Heart right ventricle (tissue), 16 donors: ENCODE measurements around the gene CACNA1C. TPM values are rescaled to one million over a fixed set of nuclear protein-coding genes. Genes with fewer than 3 reads are reported as not detected.
A peak's percentile ranks its signal among the peaks of the same experiment; 100 is the strongest.

Experiments
- ATAC-seq, 8 donors: fragments of 200-7000 bp; cut with Tn5 transposase; one replicate each; pipeline ENCODE4 v1.9.1; 2020; ENCODE audit warnings: mild to moderate bottlenecking in 8 of 8, moderate library complexity in 8 of 8, moderate number of reproducible peaks in 1 of 8
- DNase-seq, 2 donors: peaks; one replicate each; pipeline ENCODE4 v3.0.0-alpha.2; 2020
- H3K27ac ChIP-seq, 10 donors: fragments of 200-600 bp; sonication (generic) in 2 of 10; one replicate each; pipeline versions ENCODE4 v1.5.0 to v1.8.0; 2020 to 2022; ENCODE audit warnings: mild to moderate bottlenecking in 3 of 10
- H3K27me3 ChIP-seq, 7 donors: fragments of 200-600 bp; one replicate each; pipeline ENCODE4 v1.8.0; 2021 to 2022; ENCODE audit warnings: mild to moderate bottlenecking in 2 of 7
- H3K36me3 ChIP-seq, 9 donors: fragments of 200-600 bp; sonication (generic) in 1 of 9; one replicate each; pipeline versions ENCODE4 v1.5.0 to v1.8.0; 2020 to 2022; ENCODE audit warnings: mild to moderate bottlenecking in 2 of 9
- H3K4me1 ChIP-seq, 9 donors: fragments of 200-600 bp; sonication (generic) in 1 of 9; one replicate each; pipeline versions ENCODE4 v1.5.0 to v1.8.0; 2020 to 2022; ENCODE audit warnings: mild to moderate bottlenecking in 4 of 9
- H3K4me3 ChIP-seq, 10 donors: fragments of 200-600 bp; sonication (generic) in 2 of 10; one replicate each; pipeline versions ENCODE4 v1.5.0 to v1.8.0; 2020 to 2022; ENCODE audit warnings: mild to moderate bottlenecking in 7 of 10, moderate library complexity in 2 of 10
- H3K9me3 ChIP-seq, 11 donors: fragments of 200-600 bp in 10 of 11; sonication (generic) in 2 of 11; one replicate each; pipeline versions ENCODE4 v1.5.0 to v1.8.0; 2013 to 2022; ENCODE audit warnings: mild to moderate bottlenecking in 2 of 11, control low read depth in 1 of 11, moderate library complexity in 1 of 11
- WGBS, 2 donors: extraction: QIAGEN DNeasy Blood & Tissue Kit; methylation state at CpG; one replicate each; pipeline ENCODE4 v1.1.7; 2013; ENCODE audit warnings: inconsistent platforms in 1 of 2; 5-methylcytosine and 5-hydroxymethylcytosine counted together
- intact Hi-C, 10 donors: fragments of 100-400 bp; cut with DNase I; formaldehyde crosslinking; loops; one replicate each; pipeline versions ENCODE4 v1.11.1 to v1.14.2; 2022
- polyA plus RNA-seq, 2 donors: library from polyadenylated mRNA; stranded (reverse); fragments of 200-250 nt; gene quantifications; one replicate each; pipeline ENCODE4 v1.2.3, GENCODE V29; 2013
- total RNA-seq, 10 donors: library from RNA; stranded (reverse); fragmentation: NEBNext Ultra II Directional in 3 of 10; extraction: Animal tissue kit (Norgen Biotek cat#: 25700) in 3 of 10; gene quantifications; one replicate each; pipeline versions ENCODE4 v1.2.1 to v1.2.4, GENCODE V29; 2021 to 2023
- TF ChIP-seq, protein P1 (sequence below), 9 donors: fragments of 200-600 bp; sonication (generic) in 2 of 9; IDR thresholded peaks; one replicate each; pipeline versions ENCODE4 v1.5.0 to v1.8.0; 2021 to 2022; ENCODE audit warnings: antibody characterized with exemption in 9 of 9, mild to moderate bottlenecking in 5 of 9, moderate library complexity in 1 of 9
- donor health status: Arrhythmogenic right ventricular cardiomyopathy.
- donor health status: ischemic (EF 13 %, LVEDD 7.1; RV severe dilation, severe dysfunction).
- donor health status: healthy with polysubstance abuse.
- donor health status: DM: no; HTN: yes; CAD: no.
- donor health status: DM: no; HTN: no; CAD: no.
- donor health status: ischemic (EF 25% LVEDD 6.9; RV normal size, moderate dysfunction).
- donor health status: ischemic (EF 25% LVEDD 5.7; RV mildly dilated, moderate dysfunction).
- donor health status: healthy.
- donor health status: DM: yes; HTN: yes; CAD: no.
- donor health status: Ischemic cardiomyopathy.
- donor health status: ischemic (EF 35%, LVEDD 5.7; RV mildly dilated, moderate dysfunction).
- donor health status: nonischemic (EF 11% LVEDD 7.7; RV severe dilation, severe dysfunction).
- donor health status: DM: yes; HTN: yes; CAD: no.
- donor health status: PGD.
- donor health status: ischemic (EF 29% LVEDD 5.4; RV normal size, mild dysfunction).
- donor health status: nonischemic (EF 23%, LVEDD 6.1; RV moderate dilation, normal function).

CACNA1C gene
- total and polyA plus RNA-seq, 12 donors: 19.1 to 222 (median 183) TPM

DNA sequence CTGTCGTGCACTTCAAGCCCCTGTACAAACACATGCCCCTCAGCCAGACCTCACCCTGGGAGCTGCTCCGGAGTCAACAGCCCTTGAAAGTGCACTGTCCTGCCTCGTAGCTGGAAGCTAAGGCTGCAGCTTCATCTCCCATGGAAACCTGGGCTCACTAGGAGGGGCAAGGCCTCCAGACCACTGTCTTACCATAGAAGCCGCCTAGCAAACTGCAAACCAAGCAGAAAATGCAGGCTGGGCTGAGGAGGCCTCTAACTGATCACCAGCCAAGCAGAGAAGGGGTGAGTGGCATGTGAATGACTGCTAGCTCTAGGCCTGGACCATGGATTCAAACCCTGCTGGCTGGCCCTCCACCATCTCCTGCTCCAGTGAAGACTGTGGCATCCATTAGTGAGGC is 340.2 kb downstream of the CACNA1C start:
- TF ChIP-seq, protein P1, sequence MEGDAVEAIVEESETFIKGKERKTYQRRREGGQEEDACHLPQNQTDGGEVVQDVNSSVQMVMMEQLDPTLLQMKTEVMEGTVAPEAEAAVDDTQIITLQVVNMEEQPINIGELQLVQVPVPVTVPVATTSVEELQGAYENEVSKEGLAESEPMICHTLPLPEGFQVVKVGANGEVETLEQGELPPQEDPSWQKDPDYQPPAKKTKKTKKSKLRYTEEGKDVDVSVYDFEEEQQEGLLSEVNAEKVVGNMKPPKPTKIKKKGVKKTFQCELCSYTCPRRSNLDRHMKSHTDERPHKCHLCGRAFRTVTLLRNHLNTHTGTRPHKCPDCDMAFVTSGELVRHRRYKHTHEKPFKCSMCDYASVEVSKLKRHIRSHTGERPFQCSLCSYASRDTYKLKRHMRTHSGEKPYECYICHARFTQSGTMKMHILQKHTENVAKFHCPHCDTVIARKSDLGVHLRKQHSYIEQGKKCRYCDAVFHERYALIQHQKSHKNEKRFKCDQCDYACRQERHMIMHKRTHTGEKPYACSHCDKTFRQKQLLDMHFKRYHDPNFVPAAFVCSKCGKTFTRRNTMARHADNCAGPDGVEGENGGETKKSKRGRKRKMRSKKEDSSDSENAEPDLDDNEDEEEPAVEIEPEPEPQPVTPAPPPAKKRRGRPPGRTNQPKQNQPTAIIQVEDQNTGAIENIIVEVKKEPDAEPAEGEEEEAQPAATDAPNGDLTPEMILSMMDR (IDR thresholded peaks at IDR 0.05): no peak
- Histone ChIP-seq H3K9me3 (no peaks in the 10 kb centered on the region), H3K4me3 (no peak overlapping the region), H3K27me3 (no peaks in the 10 kb centered on the region), H3K4me1 (peaks cover 2 to 83% (median 67%) of the 10 kb centered on the region in 9 donors), H3K27ac (no peak overlapping the region), H3K36me3 (no peaks in the 10 kb centered on the region)
- DNase-seq: no peak
- intact Hi-C loops: no loop called here
- 88% methylated on average over 4 of the region's 4 CpGs for WGBS, 2 donors
- ATAC-seq: no peak

DNA sequence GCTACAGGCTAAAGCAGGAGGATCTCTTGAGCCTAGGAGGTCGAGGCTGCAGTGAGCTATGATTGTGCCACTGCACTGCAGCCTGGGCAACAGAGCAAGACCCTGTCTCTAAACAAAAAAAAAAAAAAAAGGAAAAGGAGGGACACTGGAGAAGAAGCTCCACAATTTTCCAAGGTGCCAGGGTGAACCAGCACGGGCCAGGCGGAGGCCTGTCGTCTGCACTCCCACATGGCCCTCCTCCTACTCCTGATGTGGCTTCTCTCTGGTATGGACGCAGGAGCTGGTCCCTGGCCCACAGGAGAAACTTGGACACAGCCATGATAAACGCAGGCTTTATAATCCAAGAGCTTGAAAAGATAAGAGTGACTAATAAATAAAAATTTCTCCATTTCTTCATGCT is 341.2 kb downstream of the CACNA1C start:
- no peaks in the 10 kb centered on the region for H3K27me3 ChIP-seq
- H3K9me3 ChIP-seq: peaks cover 0 to 1% (median 0%) of the 10 kb centered on the region in 11 donors
- WGBS, 2 donors: 89 to 92% methylated on average over 6 of the region's 6 CpGs
- DNase-seq (no peak), ATAC-seq (no peak)
- no peak overlapping the region for H3K27ac ChIP-seq
- peaks cover 2 to 85% (median 59%) of the 10 kb centered on the region in 9 donors for H3K4me1 ChIP-seq
- no peak overlapping the region for H3K4me3 ChIP-seq
- TF ChIP-seq, protein P1 (IDR thresholded peaks at IDR 0.05): no peak
- intact Hi-C loops: no loop called here
- no peaks in the 10 kb centered on the region for H3K36me3 ChIP-seq

DNA sequence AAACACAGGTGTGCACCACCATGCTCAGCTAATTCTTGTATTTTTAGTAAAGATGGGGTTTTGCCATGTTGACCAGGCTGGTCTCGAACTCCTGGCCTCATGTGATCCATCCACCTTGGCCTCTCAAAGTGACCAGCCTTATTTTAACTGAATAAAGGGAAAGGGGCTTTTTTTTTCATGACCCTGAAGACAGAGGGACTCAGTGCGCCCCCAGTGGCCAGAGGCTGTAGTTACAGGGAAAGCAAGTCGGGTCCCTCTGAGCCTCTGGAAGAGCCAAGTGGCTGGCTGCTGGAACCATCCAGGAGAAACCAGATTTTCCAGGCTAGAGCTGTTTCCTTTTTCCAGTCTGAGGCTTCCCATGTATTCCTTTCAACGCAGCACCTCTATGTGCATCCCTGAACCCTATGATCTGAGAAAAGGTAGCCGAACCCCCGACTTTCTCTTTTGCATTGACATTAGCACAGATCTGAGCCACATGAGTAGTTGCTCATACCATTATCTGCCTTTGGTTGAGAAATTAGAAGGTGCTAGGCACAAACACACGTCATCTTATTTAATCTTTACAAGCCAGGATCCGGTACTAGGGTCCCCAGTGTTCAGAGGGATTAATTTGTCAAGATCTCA is 342.7 kb downstream of the CACNA1C start:
- Histone ChIP-seq H3K4me3 (no peak overlapping the region), H3K27ac (peak overlapping the region in 7 of 10 donors; percentile 17 to 65 (median 40)), H3K27me3 (no peaks in the 10 kb centered on the region), H3K4me1 (peaks cover 2 to 71% (median 49%) of the 10 kb centered on the region in 9 donors), H3K36me3 (no peaks in the 10 kb centered on the region), H3K9me3 (peaks cover 0 to 3% (median 0%) of the 10 kb centered on the region in 11 donors)
- TF ChIP-seq, protein P1 (IDR thresholded peaks at IDR 0.05): peak; percentile 57 to 86 (median 80)
- peak; percentile 40 to 55 for DNase-seq
- ATAC-seq: peak in 2 of 8 donors; percentile 21 to 34
- intact Hi-C loops: no loop called here
- 66 to 70% methylated on average over 8 of the region's 8 CpGs for WGBS, 2 donors

DNA sequence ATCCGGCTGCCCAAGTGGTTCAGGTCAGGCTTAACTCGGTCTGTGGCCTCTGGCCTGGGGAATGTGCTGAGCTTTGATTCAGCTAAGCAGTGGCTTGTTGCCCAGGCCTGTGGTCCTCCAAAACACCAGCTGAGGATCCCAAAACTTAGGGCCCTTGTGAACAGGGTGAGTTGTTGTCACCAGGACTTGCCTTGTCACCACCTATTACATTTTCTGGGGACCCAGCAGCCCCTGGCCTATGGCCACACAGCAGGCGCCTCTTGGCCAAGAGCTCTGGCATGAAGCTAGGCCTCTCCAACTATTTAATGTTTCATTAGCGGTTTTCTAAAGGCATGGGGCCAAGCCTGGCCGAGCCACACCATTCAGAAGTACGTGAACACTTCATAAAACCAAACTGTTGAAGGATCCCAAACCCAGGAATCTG is 343.7 kb downstream of the CACNA1C start:
- no peak overlapping the region for H3K4me3 ChIP-seq
- TF ChIP-seq, protein P1 (IDR thresholded peaks at IDR 0.05): no peak
- H3K27ac ChIP-seq: peak overlapping the region in 8 of 10 donors; percentile 17 to 65 (median 48)
- 33 to 54% methylated on average over 6 of the region's 6 CpGs for WGBS, 2 donors
- H3K36me3 ChIP-seq: no peaks in the 10 kb centered on the region
- ATAC-seq (peak; percentile 48 to 70 (median 60)), DNase-seq (peak; percentile 48 to 72)
- peaks cover 2 to 66% (median 40%) of the 10 kb centered on the region in 9 donors for H3K4me1 ChIP-seq
- peaks cover 0 to 3% (median 0%) of the 10 kb centered on the region in 11 donors for H3K9me3 ChIP-seq
- intact Hi-C loops: no loop called here
- no peaks in the 10 kb centered on the region for H3K27me3 ChIP-seq
